Measurements from ENCODE around the gene ANGPTL2. TPM values are rescaled to one million over a fixed set of nuclear protein-coding genes. Genes with fewer than 3 reads are reported as not detected.

The ANGPTL2 gene
- total RNA-seq, 1 experiment from 2014 or later = 0.08 TPM

DNA sequence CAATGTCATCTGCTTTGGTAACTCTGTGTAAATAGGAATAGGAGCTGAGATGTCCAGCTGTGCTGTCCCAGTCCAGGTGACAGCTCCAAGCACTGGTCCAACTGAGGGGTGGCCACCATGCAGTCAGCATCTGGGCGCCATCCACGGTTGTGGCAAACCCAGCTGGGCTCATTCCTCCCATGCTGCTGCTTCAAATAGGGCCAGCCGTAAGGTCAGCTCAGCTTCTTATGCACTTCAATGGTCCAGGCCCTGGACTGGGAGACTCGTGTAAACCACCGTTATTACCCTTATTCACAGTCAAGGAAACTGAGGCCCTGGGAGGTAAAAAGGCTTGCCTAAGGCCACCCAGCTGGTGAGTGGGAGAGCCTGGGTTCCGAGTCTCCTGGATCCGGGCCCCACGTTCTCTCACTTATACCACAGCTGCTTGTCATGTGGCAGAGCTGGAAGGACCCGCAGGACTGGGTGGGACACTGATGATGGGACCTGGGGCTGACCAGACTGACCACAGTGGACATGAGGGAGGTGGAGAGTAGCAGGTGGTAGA lies 38.7 kb upstream of the ANGPTL2 start:
- no peak for TF ChIP-seq CTCF (IDR thresholded peaks at IDR 0.05)
- no peak for TF ChIP-seq TCF7L2 (IDR thresholded peaks at IDR 0.05; ENCODE audit: low read depth, low read length)
- no peak for TF ChIP-seq SIN3A (IDR thresholded peaks at IDR 0.05; ENCODE audit: borderline replicate concordance, insufficient read depth, low read depth, low read length)
- no peak for TF ChIP-seq POLR2AphosphoS5 (IDR thresholded peaks at IDR 0.05; ENCODE audit: low read depth, low read length)
- TF ChIP-seq, protein P1, sequence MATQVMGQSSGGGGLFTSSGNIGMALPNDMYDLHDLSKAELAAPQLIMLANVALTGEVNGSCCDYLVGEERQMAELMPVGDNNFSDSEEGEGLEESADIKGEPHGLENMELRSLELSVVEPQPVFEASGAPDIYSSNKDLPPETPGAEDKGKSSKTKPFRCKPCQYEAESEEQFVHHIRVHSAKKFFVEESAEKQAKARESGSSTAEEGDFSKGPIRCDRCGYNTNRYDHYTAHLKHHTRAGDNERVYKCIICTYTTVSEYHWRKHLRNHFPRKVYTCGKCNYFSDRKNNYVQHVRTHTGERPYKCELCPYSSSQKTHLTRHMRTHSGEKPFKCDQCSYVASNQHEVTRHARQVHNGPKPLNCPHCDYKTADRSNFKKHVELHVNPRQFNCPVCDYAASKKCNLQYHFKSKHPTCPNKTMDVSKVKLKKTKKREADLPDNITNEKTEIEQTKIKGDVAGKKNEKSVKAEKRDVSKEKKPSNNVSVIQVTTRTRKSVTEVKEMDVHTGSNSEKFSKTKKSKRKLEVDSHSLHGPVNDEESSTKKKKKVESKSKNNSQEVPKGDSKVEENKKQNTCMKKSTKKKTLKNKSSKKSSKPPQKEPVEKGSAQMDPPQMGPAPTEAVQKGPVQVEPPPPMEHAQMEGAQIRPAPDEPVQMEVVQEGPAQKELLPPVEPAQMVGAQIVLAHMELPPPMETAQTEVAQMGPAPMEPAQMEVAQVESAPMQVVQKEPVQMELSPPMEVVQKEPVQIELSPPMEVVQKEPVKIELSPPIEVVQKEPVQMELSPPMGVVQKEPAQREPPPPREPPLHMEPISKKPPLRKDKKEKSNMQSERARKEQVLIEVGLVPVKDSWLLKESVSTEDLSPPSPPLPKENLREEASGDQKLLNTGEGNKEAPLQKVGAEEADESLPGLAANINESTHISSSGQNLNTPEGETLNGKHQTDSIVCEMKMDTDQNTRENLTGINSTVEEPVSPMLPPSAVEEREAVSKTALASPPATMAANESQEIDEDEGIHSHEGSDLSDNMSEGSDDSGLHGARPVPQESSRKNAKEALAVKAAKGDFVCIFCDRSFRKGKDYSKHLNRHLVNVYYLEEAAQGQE (IDR thresholded peaks at IDR 0.05; ENCODE audit: insufficient read depth in 1 of 2, low read depth in 2 of 2, low read length in 1 of 2) = no peak
- intact Hi-C loops (cut with micrococcal nuclease; ENCODE audit: unreplicated experiment) (no loop called here), in situ Hi-C loops (cut with HindIII; ENCODE audit: low pct_unique_long_range_greater_than_20kb, low sequenced_read_pairs) (no loop called here)
- POLR2A ChIA-PET = no interaction called here
- no TSS peak for BruUV-seq (replicated peaks)
- no peaks in the 10 kb centered on the region for H3K9me3 ChIP-seq (ENCODE audit: control insufficient read depth, insufficient read depth, low read depth, low read length)
- H3K36me3 ChIP-seq (ENCODE audit: control insufficient read depth, insufficient read depth, low read length) = no peaks in the 10 kb centered on the region
- no peak for DNase-seq (ENCODE audit: low read depth, low spot score)
- H3K27me3 ChIP-seq (ENCODE audit: control insufficient read depth, insufficient read depth, low read length) = no peaks in the 10 kb centered on the region
- H3K27ac ChIP-seq (ENCODE audit: low read length) = no peak overlapping the region
- CTCF ChIA-PET = no interaction called here
- H3K4me1 ChIP-seq (ENCODE audit: control insufficient read depth, insufficient read depth, low read length) = peaks cover 4% of the 10 kb centered on the region; the same call in 1 of the 2 replicates
- H3K4me3 ChIP-seq (ENCODE audit: low read depth in 2 of 2, low read length in 2 of 2) = no peak overlapping the region
- no peak for ATAC-seq

- TF ChIP-seq, protein P1 (IDR thresholded peaks at IDR 0.05; ENCODE audit: insufficient read depth in 1 of 2, low read depth in 2 of 2, low read length in 1 of 2) = no peak
- no peak for TF ChIP-seq POLR2AphosphoS5 (IDR thresholded peaks at IDR 0.05; ENCODE audit: low read depth, low read length)
- no peak for TF ChIP-seq TCF7L2 (IDR thresholded peaks at IDR 0.05; ENCODE audit: low read depth, low read length)
- TF ChIP-seq CTCF (IDR thresholded peaks at IDR 0.05) = no peak
- TF ChIP-seq SIN3A (IDR thresholded peaks at IDR 0.05; ENCODE audit: borderline replicate concordance, insufficient read depth, low read depth, low read length) = no peak
- H3K36me3 ChIP-seq (ENCODE audit: control insufficient read depth, insufficient read depth, low read length) = no peaks in the 10 kb centered on the region
- in situ Hi-C loops (cut with HindIII; ENCODE audit: low pct_unique_long_range_greater_than_20kb, low sequenced_read_pairs) = no loop called here
- intact Hi-C loops (cut with micrococcal nuclease; ENCODE audit: unreplicated experiment) = no loop called here
- H3K27ac ChIP-seq (ENCODE audit: low read length) = no peak overlapping the region
- DNase-seq (ENCODE audit: low read depth, low spot score) (no peak), ATAC-seq (no peak)
- peaks cover 4% of the 10 kb centered on the region; the same call in 1 of the 2 replicates for H3K4me1 ChIP-seq (ENCODE audit: control insufficient read depth, insufficient read depth, low read length)
- H3K27me3 ChIP-seq (ENCODE audit: control insufficient read depth, insufficient read depth, low read length) = no peaks in the 10 kb centered on the region
- POLR2A ChIA-PET = no interaction called here
- BruUV-seq (replicated peaks) = no TSS peak
- no peak overlapping the region for H3K4me3 ChIP-seq (ENCODE audit: low read depth in 2 of 2, low read length in 2 of 2)
- no peaks in the 10 kb centered on the region for H3K9me3 ChIP-seq (ENCODE audit: control insufficient read depth, insufficient read depth, low read depth, low read length)
- CTCF ChIA-PET = no interaction called here
Measured at GRCh38 chr9:127159949-127160610, 37.6 kb upstream of the ANGPTL2 start.

Data from Panc1 (cell line).